ENCODE measurements around the gene REM2. TPM values are rescaled to one million over a fixed set of nuclear protein-coding genes. Genes with fewer than 3 reads are reported as not detected.

REM2 gene
- total RNA-seq, 2 experiments from 2014 or later: 0.20 to 0.27 TPM

- ChIA-PET POLR2A (interaction anchor here (0.6 to 4.0 kb wide), 20 partner anchors 10 to 410 kb away, joined by 3 to 50 read pairs (median 4); partner anchors contain the start of genes ACIN1, HAUS4, LRP10 and MRPL52), CTCF (interaction anchor here (0.7 to 4.0 kb wide), 15 partner anchors 11 to 349 kb away, joined by 3 to 46 read pairs (median 5); partner anchors contain the start of genes AJUBA, LRP10 and PRMT5)
- peak; percentile 95 for ATAC-seq
- Mint-ChIP-seq H3K4me1 (ENCODE audit: low read depth) (peaks cover 36% of the 10 kb centered on the region), H3K9me3 (no peaks in the 10 kb centered on the region), H3K27ac (peak within 1 kb of the TSS; percentile 98), H3K36me3 (ENCODE audit: low read depth) (peaks cover 65% of the 10 kb centered on the region), H3K4me3 (peak within 1 kb of the TSS; percentile 89), H3K27me3 (no peaks in the 10 kb centered on the region)
- peak; percentile 100 for DNase-seq
- TF ChIP-seq, protein P1, sequence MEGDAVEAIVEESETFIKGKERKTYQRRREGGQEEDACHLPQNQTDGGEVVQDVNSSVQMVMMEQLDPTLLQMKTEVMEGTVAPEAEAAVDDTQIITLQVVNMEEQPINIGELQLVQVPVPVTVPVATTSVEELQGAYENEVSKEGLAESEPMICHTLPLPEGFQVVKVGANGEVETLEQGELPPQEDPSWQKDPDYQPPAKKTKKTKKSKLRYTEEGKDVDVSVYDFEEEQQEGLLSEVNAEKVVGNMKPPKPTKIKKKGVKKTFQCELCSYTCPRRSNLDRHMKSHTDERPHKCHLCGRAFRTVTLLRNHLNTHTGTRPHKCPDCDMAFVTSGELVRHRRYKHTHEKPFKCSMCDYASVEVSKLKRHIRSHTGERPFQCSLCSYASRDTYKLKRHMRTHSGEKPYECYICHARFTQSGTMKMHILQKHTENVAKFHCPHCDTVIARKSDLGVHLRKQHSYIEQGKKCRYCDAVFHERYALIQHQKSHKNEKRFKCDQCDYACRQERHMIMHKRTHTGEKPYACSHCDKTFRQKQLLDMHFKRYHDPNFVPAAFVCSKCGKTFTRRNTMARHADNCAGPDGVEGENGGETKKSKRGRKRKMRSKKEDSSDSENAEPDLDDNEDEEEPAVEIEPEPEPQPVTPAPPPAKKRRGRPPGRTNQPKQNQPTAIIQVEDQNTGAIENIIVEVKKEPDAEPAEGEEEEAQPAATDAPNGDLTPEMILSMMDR (IDR thresholded peaks at IDR 0.05): no peak
- intact Hi-C loops (cut with micrococcal nuclease): loop anchor here (5.0 kb wide), 1 partner anchor 47 kb away; the partner anchor contains the start of gene LRP10
These were observed 36.0 kb downstream of the REM2 start, which contains the start of gene RBM23 for GRCh38 chr14:22918804-22919600. Gene RBM23, minus strand, starts transcription at chr14:22919149.

DNA sequence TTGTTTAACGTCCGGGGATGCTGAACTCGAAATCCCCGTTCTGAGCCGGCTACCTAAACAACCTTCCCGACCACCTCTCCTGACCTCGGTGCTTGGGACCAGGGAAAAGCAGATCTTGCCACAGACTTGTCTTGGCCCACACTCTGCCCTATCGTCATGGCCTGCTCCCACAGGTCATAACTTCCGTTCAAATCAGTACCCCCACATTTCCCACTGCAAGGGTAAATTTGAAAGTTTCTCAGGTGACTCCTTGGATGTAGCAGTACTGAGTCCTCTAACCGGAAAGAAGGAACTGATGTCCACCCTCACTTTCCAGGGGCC is 36.5 kb downstream of the REM2 start:
- peak overlapping the region; percentile 89 for H3K4me3 Mint-ChIP-seq
- TF ChIP-seq, protein P1 (IDR thresholded peaks at IDR 0.05): no peak
- no peaks in the 10 kb centered on the region for H3K27me3 Mint-ChIP-seq
- H3K27ac Mint-ChIP-seq: peak overlapping the region; percentile 98
- no peak for DNase-seq
- ChIA-PET CTCF (interaction anchor here (0.6 to 4.0 kb wide), 10 partner anchors 11 to 349 kb away, joined by 3 to 46 read pairs (median 6); partner anchors contain the start of genes LRP10 and PRMT5), POLR2A (interaction anchor here (0.6 to 4.0 kb wide), 7 partner anchors 9 to 175 kb away, joined by 3 to 50 read pairs (median 8); partner anchors contain the start of genes ACIN1, LRP10, MRPL52 and PRMT5)
- ATAC-seq: no peak
- intact Hi-C loops (cut with micrococcal nuclease): loop anchor here (5.0 kb wide), 1 partner anchor 47 kb away; the partner anchor contains the start of gene LRP10
- H3K36me3 Mint-ChIP-seq (ENCODE audit: low read depth): peaks cover 64% of the 10 kb centered on the region
- H3K4me1 Mint-ChIP-seq (ENCODE audit: low read depth): peaks cover 33% of the 10 kb centered on the region
- no peaks in the 10 kb centered on the region for H3K9me3 Mint-ChIP-seq

GRCh38 chr14:22920697-22921096 is 37.7 kb downstream of the REM2 start:
- ATAC-seq (no peak), DNase-seq (no peak)
- H3K4me3 Mint-ChIP-seq: no peak overlapping the region
- CTCF ChIA-PET: interaction anchor here (1.2 to 4.0 kb wide), 7 partner anchors 9 to 350 kb away, joined by 3 to 46 read pairs (median 6); partner anchors contain the start of gene PRMT5
- POLR2A ChIA-PET: interaction anchor here (0.6 to 4.0 kb wide), 2 partner anchors 8 to 18 kb away, joined by 3 to 50 read pairs; partner anchors contain the start of gene PRMT5
- intact Hi-C loops (cut with micrococcal nuclease): no loop called here
- peaks cover 69% of the 10 kb centered on the region for H3K36me3 Mint-ChIP-seq (ENCODE audit: low read depth)
- H3K27ac Mint-ChIP-seq: no peak overlapping the region
- peaks cover 29% of the 10 kb centered on the region for H3K4me1 Mint-ChIP-seq (ENCODE audit: low read depth)
- no peaks in the 10 kb centered on the region for H3K27me3 Mint-ChIP-seq
- H3K9me3 Mint-ChIP-seq: no peaks in the 10 kb centered on the region
- TF ChIP-seq, protein P1 (IDR thresholded peaks at IDR 0.05): no peak

- Mint-ChIP-seq H3K9me3 (no peaks in the 10 kb centered on the region), H3K27me3 (no peaks in the 10 kb centered on the region), H3K4me3 (no peak overlapping the region), H3K4me1 (ENCODE audit: low read depth) (peaks cover 25% of the 10 kb centered on the region), H3K27ac (no peak overlapping the region), H3K36me3 (ENCODE audit: low read depth) (peaks cover 76% of the 10 kb centered on the region)
- TF ChIP-seq, protein P1 (IDR thresholded peaks at IDR 0.05): no peak
- ATAC-seq: no peak
- POLR2A ChIA-PET: interaction anchor here (1.6 kb wide), 1 partner anchor 85 kb away, joined by 4 read pairs; no protein-coding TSS in a partner anchor
- CTCF ChIA-PET: no interaction called here
- no peak for DNase-seq
- intact Hi-C loops (cut with micrococcal nuclease): no loop called here
These were observed 39.3 kb downstream of the REM2 start for GRCh38 chr14:22922294-22922693.

Measured in activated CD8-positive, alpha-beta T cell treated with anti-CD3 and anti-CD28 coated beads for 36 hours (primary cell).